Activated naive CD8-positive, alpha-beta T cell (primary cell): ENCODE measurements around the gene OSBPL2.

ENCODE experiments used
- H3K27ac Mint-ChIP-seq: one replicate; pipeline ENCODE4 v1.8.0; 2021; ENCODE audit warnings: mixed read lengths
- H3K27me3 Mint-ChIP-seq: one replicate; pipeline ENCODE4 v1.8.0; 2021; ENCODE audit warnings: mixed read lengths
- H3K36me3 Mint-ChIP-seq: one replicate; pipeline ENCODE4 v1.8.0; 2021; ENCODE audit warnings: mixed read lengths
- H3K4me1 Mint-ChIP-seq: one replicate; pipeline ENCODE4 v1.8.0; 2021; ENCODE audit warnings: low read depth, mixed read lengths
- H3K4me3 Mint-ChIP-seq: one replicate; pipeline ENCODE4 v1.8.0; 2021; ENCODE audit warnings: mild to moderate bottlenecking, mixed read lengths
- H3K9me3 Mint-ChIP-seq: one replicate; pipeline ENCODE4 v1.8.0; 2021; ENCODE audit warnings: low read depth, mixed read lengths

Gene OSBPL2

GRCh38 chr20:62266340-62266739 is 28.0 kb downstream of the OSBPL2 start:
- H3K4me1 Mint-ChIP-seq: no peaks in the 10 kb centered on the region
- no peak overlapping the region for H3K27ac Mint-ChIP-seq
- no peaks in the 10 kb centered on the region for H3K27me3 Mint-ChIP-seq
- peaks cover 9% of the 10 kb centered on the region for H3K36me3 Mint-ChIP-seq
- no peaks in the 10 kb centered on the region for H3K9me3 Mint-ChIP-seq
- H3K4me3 Mint-ChIP-seq: no peak overlapping the region

- Mint-ChIP-seq H3K4me3 (no peak overlapping the region), H3K27ac (no peak overlapping the region), H3K27me3 (no peaks in the 10 kb centered on the region), H3K4me1 (no peaks in the 10 kb centered on the region), H3K9me3 (no peaks in the 10 kb centered on the region), H3K36me3 (peaks cover 9% of the 10 kb centered on the region)
Measured at GRCh38 chr20:62266851-62267250, 28.5 kb downstream of the OSBPL2 start.

- Mint-ChIP-seq H3K27ac (no peak overlapping the region), H3K36me3 (peaks cover 9% of the 10 kb centered on the region), H3K4me1 (no peaks in the 10 kb centered on the region), H3K4me3 (no peak overlapping the region), H3K27me3 (no peaks in the 10 kb centered on the region), H3K9me3 (no peaks in the 10 kb centered on the region)
Measured at GRCh38 chr20:62267543-62267942, 29.2 kb downstream of the OSBPL2 start.

DNA sequence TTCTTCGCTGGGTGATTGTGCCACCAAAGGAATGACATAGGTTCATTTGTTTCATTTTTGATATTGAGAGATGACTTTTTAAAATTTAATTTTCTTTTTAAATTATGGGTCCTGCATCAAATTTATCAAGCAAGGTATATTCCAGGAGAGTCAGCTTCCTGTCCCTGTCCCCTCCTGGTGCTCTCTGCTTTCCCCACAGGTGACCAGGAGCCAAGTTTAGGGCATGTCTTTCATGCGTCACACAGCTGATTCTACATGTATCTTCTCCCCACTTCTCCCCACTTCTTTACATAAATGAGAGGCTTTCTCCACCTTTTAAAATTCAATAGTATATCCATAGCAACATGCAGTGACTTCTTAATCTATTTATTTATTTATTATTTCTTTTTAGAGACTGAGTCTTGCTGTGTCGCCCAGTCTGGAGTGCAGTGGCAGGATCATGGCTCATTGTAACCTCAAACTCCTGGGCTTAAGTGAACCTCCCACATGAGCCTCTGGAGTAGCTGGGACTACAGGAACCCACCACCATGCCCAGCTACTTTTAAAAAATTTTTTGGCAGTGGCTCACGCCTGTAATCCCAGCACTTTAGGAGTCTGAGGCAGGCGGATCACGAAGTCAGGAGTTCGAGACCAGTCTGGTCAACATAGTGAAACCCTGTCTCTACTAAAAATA is 30.0 kb downstream of the OSBPL2 start:
- Mint-ChIP-seq H3K4me3 (no peak overlapping the region), H3K27ac (no peak overlapping the region), H3K4me1 (no peaks in the 10 kb centered on the region), H3K36me3 (peaks cover 9% of the 10 kb centered on the region), H3K27me3 (no peaks in the 10 kb centered on the region), H3K9me3 (no peaks in the 10 kb centered on the region)

GRCh38 chr20:62269378-62269777 is 31.1 kb downstream of the OSBPL2 start:
- H3K27ac Mint-ChIP-seq: no peak overlapping the region
- H3K27me3 Mint-ChIP-seq: no peaks in the 10 kb centered on the region
- H3K4me3 Mint-ChIP-seq: no peak overlapping the region
- peaks cover 9% of the 10 kb centered on the region for H3K36me3 Mint-ChIP-seq
- H3K9me3 Mint-ChIP-seq: no peaks in the 10 kb centered on the region
- H3K4me1 Mint-ChIP-seq: no peaks in the 10 kb centered on the region

- Mint-ChIP-seq H3K4me3 (no peak overlapping the region), H3K36me3 (peaks cover 6% of the 10 kb centered on the region), H3K9me3 (no peaks in the 10 kb centered on the region), H3K27ac (no peak overlapping the region), H3K4me1 (no peaks in the 10 kb centered on the region), H3K27me3 (no peaks in the 10 kb centered on the region)
Measured at GRCh38 chr20:62269871-62270270, 31.6 kb downstream of the OSBPL2 start.

GRCh38 chr20:62272200-62272599 is 33.9 kb downstream of the OSBPL2 start:
- Mint-ChIP-seq H3K4me3 (no peak overlapping the region), H3K36me3 (no peaks in the 10 kb centered on the region), H3K9me3 (no peaks in the 10 kb centered on the region), H3K27ac (no peak overlapping the region), H3K4me1 (no peaks in the 10 kb centered on the region), H3K27me3 (no peaks in the 10 kb centered on the region)

GRCh38 chr20:62273416-62273815 is 35.1 kb downstream of the OSBPL2 start:
- no peak overlapping the region for H3K27ac Mint-ChIP-seq
- H3K36me3 Mint-ChIP-seq: no peaks in the 10 kb centered on the region
- no peaks in the 10 kb centered on the region for H3K9me3 Mint-ChIP-seq
- H3K4me3 Mint-ChIP-seq: no peak overlapping the region
- H3K4me1 Mint-ChIP-seq: no peaks in the 10 kb centered on the region
- no peaks in the 10 kb centered on the region for H3K27me3 Mint-ChIP-seq

DNA sequence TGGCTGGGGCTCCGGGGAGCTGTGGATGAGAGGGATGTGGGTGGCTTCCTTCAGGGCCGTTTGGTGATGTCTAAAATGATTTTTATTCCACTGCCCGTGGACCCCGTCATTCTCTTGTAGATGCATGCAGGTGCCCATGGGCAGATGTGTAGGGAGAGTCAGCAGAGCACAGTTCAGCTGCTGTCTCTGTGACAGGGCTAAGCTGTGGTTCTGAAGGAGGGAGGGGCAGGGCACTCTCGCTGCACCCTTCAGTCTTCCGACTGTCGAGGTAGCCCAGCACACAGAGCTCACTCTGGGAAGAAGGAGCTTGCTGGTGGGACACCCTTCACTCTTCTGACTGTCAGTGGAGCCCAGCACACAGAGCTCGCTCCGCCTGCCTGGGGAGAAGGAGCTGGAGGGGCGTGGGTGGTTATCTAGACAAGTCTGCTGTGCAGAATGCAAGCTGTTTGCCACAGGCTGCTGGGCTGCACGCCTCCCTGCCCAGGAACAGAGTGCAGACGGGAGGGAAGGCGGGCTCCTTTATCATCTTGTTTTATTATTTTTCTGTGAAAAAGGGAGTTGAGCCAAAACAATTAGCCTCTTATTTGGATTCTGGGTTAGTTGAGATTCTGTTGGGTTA is 36.1 kb downstream of the OSBPL2 start:
- H3K27ac Mint-ChIP-seq: no peak overlapping the region
- no peaks in the 10 kb centered on the region for H3K36me3 Mint-ChIP-seq
- no peaks in the 10 kb centered on the region for H3K27me3 Mint-ChIP-seq
- H3K4me3 Mint-ChIP-seq: no peak overlapping the region
- no peaks in the 10 kb centered on the region for H3K9me3 Mint-ChIP-seq
- H3K4me1 Mint-ChIP-seq: no peaks in the 10 kb centered on the region

DNA sequence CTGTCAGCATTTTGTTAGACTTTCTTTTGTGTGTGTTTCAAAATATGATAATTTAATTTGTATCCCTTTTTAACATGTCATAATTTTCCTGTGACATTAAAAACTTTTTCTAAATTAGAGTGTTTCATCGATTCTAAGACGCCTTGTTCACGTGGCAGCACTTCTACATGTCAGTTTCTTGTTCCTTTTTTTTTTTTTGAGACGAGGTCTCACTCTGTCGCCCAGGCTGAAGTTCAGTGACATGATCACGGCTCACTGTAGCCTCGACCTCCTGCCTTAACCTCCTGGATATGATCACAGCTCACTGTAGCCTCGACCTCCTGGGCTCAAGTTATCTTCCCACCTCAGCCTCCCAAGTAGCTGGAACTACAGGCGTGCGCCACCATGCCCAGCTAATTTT is 36.9 kb downstream of the OSBPL2 start:
- no peaks in the 10 kb centered on the region for H3K36me3 Mint-ChIP-seq
- H3K27me3 Mint-ChIP-seq: no peaks in the 10 kb centered on the region
- no peak overlapping the region for H3K27ac Mint-ChIP-seq
- no peaks in the 10 kb centered on the region for H3K9me3 Mint-ChIP-seq
- no peaks in the 10 kb centered on the region for H3K4me1 Mint-ChIP-seq
- no peak overlapping the region for H3K4me3 Mint-ChIP-seq

GRCh38 chr20:62276439-62276838 is 38.1 kb downstream of the OSBPL2 start:
- Mint-ChIP-seq H3K4me3 (no peak overlapping the region), H3K27me3 (no peaks in the 10 kb centered on the region), H3K9me3 (no peaks in the 10 kb centered on the region), H3K4me1 (no peaks in the 10 kb centered on the region), H3K36me3 (no peaks in the 10 kb centered on the region), H3K27ac (no peak overlapping the region)

- H3K4me3 Mint-ChIP-seq: no peak overlapping the region
- H3K4me1 Mint-ChIP-seq: no peaks in the 10 kb centered on the region
- H3K9me3 Mint-ChIP-seq: no peaks in the 10 kb centered on the region
- H3K27ac Mint-ChIP-seq: no peak overlapping the region
- H3K27me3 Mint-ChIP-seq: no peaks in the 10 kb centered on the region
- H3K36me3 Mint-ChIP-seq: no peaks in the 10 kb centered on the region
Measured at GRCh38 chr20:62277253-62277652, 38.9 kb downstream of the OSBPL2 start.

DNA sequence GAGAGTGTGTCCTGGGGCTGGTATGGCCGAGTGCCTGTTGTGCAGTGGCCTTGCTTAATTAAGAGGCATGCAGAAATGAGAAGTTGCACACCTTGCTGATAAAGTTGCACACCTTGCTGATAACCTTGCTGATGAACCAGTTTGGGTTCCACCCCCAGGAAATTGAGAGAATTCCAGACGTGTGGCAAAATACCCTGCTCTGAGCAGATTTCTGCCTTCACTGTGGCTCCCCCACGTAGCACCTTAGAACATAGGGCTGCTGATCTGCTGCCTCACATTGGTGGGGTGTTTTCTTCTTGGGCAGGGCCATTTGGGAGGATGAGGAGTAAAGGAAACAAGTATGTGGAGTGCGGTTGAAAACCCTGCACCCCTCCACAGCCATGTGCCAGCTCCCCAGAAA is 42.0 kb downstream of the OSBPL2 start:
- Mint-ChIP-seq H3K9me3 (no peaks in the 10 kb centered on the region), H3K4me1 (no peaks in the 10 kb centered on the region), H3K27me3 (no peaks in the 10 kb centered on the region), H3K4me3 (no peak overlapping the region), H3K36me3 (no peaks in the 10 kb centered on the region), H3K27ac (no peak overlapping the region)

DNA sequence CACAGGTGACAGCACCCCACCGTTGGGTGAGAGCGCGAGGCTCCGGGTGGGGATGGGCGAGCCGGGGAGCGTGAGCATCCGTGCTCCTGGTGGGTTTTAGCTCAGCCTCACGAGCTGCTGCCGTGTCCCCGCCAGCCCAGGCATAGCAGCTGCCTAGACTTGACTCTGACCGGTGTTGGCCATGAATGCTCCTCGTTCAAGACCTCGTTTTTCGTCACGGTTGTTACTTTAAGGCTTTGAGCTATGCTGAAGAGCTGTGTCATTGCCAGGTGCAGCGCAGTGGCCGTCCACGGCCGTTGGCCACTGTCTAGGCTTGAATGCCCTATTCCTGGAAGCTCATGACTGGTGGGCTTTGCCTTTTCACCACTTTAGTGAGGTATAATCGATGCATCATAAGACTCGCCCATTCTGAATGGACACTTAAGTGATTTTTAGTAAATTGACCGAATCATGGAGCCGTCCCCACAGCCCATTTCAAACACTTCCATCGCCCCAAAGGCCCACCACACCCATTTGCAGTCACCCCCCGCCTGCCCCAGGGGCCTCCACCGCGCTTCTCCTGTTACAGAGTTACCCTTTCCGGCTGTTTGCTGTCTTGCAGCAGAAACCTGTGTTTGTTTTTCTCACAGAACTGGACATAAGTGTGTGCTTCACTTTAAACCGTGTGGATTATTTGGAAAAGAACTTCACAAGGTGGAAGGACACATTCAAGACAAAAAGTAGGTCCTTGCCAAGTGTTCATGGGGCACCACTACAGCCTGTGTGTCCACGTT is 43.0 kb downstream of the OSBPL2 start:
- H3K9me3 Mint-ChIP-seq: no peaks in the 10 kb centered on the region
- no peaks in the 10 kb centered on the region for H3K36me3 Mint-ChIP-seq
- H3K4me1 Mint-ChIP-seq: no peaks in the 10 kb centered on the region
- H3K4me3 Mint-ChIP-seq: no peak overlapping the region
- no peaks in the 10 kb centered on the region for H3K27me3 Mint-ChIP-seq
- no peak overlapping the region for H3K27ac Mint-ChIP-seq

GRCh38 chr20:62282103-62282502 is 43.8 kb downstream of the OSBPL2 start:
- no peaks in the 10 kb centered on the region for H3K4me1 Mint-ChIP-seq
- no peaks in the 10 kb centered on the region for H3K9me3 Mint-ChIP-seq
- H3K27ac Mint-ChIP-seq: no peak overlapping the region
- H3K27me3 Mint-ChIP-seq: no peaks in the 10 kb centered on the region
- no peaks in the 10 kb centered on the region for H3K36me3 Mint-ChIP-seq
- H3K4me3 Mint-ChIP-seq: no peak overlapping the region
